Endothelial cell (in vitro differentiated cells): ENCODE measurements around the gene AREG. TPM values are rescaled to one million over a fixed set of nuclear protein-coding genes. Genes with fewer than 3 reads are reported as not detected.

Source experiments
- DNase-seq: peaks from one replicate; pipeline ENCODE4 v3.0.0; 2021; ENCODE audit warnings: low spot score
- H3K27ac Mint-ChIP-seq: one replicate; pipeline ENCODE4 v1.8.0; 2021; ENCODE audit warnings: mixed read lengths, inconsistent platforms; ENCODE audit not compliant: unreplicated experiment
- H3K27me3 Mint-ChIP-seq: one replicate; pipeline ENCODE4 v1.8.0; 2021; ENCODE audit warnings: mild to moderate bottlenecking, moderate library complexity, mixed read lengths, inconsistent platforms; ENCODE audit not compliant: unreplicated experiment
- H3K36me3 Mint-ChIP-seq: one replicate; pipeline ENCODE4 v1.8.0; 2021; ENCODE audit warnings: mild to moderate bottlenecking, low read depth, mixed read lengths, inconsistent platforms; ENCODE audit not compliant: unreplicated experiment
- H3K4me1 Mint-ChIP-seq: one replicate; pipeline ENCODE4 v1.8.0; 2021; ENCODE audit warnings: mild to moderate bottlenecking, mixed read lengths, inconsistent platforms; ENCODE audit not compliant: unreplicated experiment
- H3K4me3 Mint-ChIP-seq: one replicate; pipeline ENCODE4 v1.8.0; 2021; ENCODE audit warnings: mild to moderate bottlenecking, mixed read lengths, inconsistent platforms; ENCODE audit not compliant: unreplicated experiment
- H3K9me3 Mint-ChIP-seq: one replicate; pipeline ENCODE4 v1.8.0; 2021; ENCODE audit warnings: mixed read lengths, inconsistent platforms; ENCODE audit not compliant: unreplicated experiment
- total RNA-seq: library from RNA; stranded (reverse); fragmentation: NEBNext Ultra II Directional; extraction: Animal tissue kit (Norgen Biotek cat#: 25700); gene quantifications from one replicate; pipeline ENCODE4 v1.2.1, GENCODE V29; 2021; ENCODE audit not compliant: unreplicated experiment
- TF ChIP-seq, protein P1 (sequence below): fragments of 200-600 bp; sonication (generic); IDR thresholded peaks from one replicate; pipeline ENCODE4 v1.5.0; 2021; ENCODE audit warnings: antibody characterized with exemption; ENCODE audit not compliant: unreplicated experiment

AREG gene
- total RNA-seq, 1 donor from 2014 or later: not detected

- Mint-ChIP-seq H3K36me3 (no peaks in the 10 kb centered on the region), H3K4me3 (no peak overlapping the region), H3K4me1 (no peaks in the 10 kb centered on the region)
These were observed 31.7 kb upstream of the AREG start for GRCh38 chr4:74413265-74413664.

GRCh38 chr4:74414149-74414809, 30.7 kb upstream of the AREG start:
- no peak overlapping the region for H3K4me3 Mint-ChIP-seq
- H3K36me3 Mint-ChIP-seq: no peaks in the 10 kb centered on the region
- no peak overlapping the region for H3K27ac Mint-ChIP-seq
- TF ChIP-seq, protein P1, sequence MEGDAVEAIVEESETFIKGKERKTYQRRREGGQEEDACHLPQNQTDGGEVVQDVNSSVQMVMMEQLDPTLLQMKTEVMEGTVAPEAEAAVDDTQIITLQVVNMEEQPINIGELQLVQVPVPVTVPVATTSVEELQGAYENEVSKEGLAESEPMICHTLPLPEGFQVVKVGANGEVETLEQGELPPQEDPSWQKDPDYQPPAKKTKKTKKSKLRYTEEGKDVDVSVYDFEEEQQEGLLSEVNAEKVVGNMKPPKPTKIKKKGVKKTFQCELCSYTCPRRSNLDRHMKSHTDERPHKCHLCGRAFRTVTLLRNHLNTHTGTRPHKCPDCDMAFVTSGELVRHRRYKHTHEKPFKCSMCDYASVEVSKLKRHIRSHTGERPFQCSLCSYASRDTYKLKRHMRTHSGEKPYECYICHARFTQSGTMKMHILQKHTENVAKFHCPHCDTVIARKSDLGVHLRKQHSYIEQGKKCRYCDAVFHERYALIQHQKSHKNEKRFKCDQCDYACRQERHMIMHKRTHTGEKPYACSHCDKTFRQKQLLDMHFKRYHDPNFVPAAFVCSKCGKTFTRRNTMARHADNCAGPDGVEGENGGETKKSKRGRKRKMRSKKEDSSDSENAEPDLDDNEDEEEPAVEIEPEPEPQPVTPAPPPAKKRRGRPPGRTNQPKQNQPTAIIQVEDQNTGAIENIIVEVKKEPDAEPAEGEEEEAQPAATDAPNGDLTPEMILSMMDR: no peak
- no peaks in the 10 kb centered on the region for H3K9me3 Mint-ChIP-seq
- no peak for DNase-seq
- H3K4me1 Mint-ChIP-seq: no peaks in the 10 kb centered on the region
- peaks cover 2% of the 10 kb centered on the region for H3K27me3 Mint-ChIP-seq

More at GRCh38 chr4:74413265-74413664, 31.7 kb upstream of the AREG start:
- TF ChIP-seq, protein P1: no peak
- Mint-ChIP-seq H3K27me3 (peaks cover 2% of the 10 kb centered on the region), H3K27ac (no peak overlapping the region), H3K9me3 (no peaks in the 10 kb centered on the region)
- DNase-seq: no peak

- no peak overlapping the region for H3K4me3 Mint-ChIP-seq
These were observed 29.2 kb upstream of the AREG start for GRCh38 chr4:74415602-74416300.

GRCh38 chr4:74418063-74418670, 26.8 kb upstream of the AREG start:
- Mint-ChIP-seq H3K27me3 (peaks cover 3% of the 10 kb centered on the region), H3K36me3 (no peaks in the 10 kb centered on the region), H3K9me3 (no peaks in the 10 kb centered on the region), H3K4me1 (no peaks in the 10 kb centered on the region), H3K4me3 (no peak overlapping the region), H3K27ac (no peak overlapping the region)
- TF ChIP-seq, protein P1: no peak
- DNase-seq: no peak

More at GRCh38 chr4:74415602-74416300, 29.2 kb upstream of the AREG start:
- TF ChIP-seq, protein P1: no peak
- no peaks in the 10 kb centered on the region for H3K36me3 Mint-ChIP-seq
- peaks cover 2% of the 10 kb centered on the region for H3K27me3 Mint-ChIP-seq
- H3K9me3 Mint-ChIP-seq: no peaks in the 10 kb centered on the region
- no peaks in the 10 kb centered on the region for H3K4me1 Mint-ChIP-seq
- no peak for DNase-seq
- H3K27ac Mint-ChIP-seq: no peak overlapping the region

DNA sequence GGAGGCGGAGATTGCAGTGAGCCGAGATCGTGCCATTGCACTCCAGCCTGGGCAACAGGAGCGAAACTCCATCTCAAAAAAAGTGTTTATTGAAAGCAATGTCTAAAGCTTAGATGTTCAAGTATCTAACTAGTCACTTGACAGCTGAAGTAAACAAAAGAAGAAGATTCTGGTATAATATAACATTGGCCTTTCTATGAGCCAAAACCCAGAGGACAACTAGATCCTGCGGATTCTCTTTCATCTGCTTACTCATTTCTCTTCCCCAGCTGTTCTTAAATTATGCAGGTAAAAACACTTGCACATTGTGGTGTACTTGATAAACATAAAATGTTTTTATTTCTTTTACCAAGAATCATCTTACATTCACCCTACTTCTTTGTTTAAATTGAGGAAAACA, 24.1 kb upstream of the AREG start:
- Mint-ChIP-seq H3K27me3 (peaks cover 3% of the 10 kb centered on the region), H3K36me3 (no peaks in the 10 kb centered on the region), H3K27ac (no peak overlapping the region), H3K4me3 (no peak overlapping the region), H3K9me3 (no peaks in the 10 kb centered on the region), H3K4me1 (no peaks in the 10 kb centered on the region)
- DNase-seq: no peak
- TF ChIP-seq, protein P1: no peak
